ENCODE measurements around the gene STPG1.

STPG1 gene

DNA sequence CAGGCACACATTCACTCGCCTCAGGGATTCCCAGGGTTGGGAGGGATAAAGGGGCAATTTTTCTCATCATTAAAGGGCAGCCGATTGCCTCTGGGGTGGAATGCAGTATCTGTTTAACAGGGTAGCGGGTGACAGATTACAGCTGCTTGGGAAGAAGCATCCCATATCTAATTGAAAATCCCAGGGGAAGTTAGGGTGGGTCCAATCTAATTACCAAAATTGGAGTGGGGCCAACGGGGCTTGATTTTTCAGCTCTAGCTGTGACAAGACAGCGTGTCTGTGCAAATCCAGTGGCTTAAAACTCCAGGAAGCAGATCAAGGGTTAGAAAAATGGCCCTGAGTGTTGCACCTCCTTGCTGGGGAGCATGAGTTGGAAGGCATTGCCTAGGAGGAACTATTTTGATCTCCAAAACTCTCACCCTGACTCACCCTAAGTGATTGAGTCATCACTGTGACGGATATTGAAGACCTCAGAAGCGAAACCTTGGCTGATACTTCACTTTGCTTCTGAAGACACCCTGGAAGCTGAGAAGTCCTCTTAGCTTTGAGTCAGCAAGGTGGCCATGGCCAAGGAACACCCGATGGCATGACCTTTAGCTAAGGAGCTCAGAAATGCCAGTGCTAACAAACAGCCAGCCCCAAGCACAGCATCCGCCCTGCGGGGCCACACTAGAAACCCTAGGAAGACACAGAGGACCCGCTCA lies 48.5 kb downstream of the STPG1 start:
- TF ChIP-seq POLR2AphosphoS5 (IDR thresholded peaks at IDR 0.05; ENCODE audit: low read depth, low read length) (no peak), SIN3A (IDR thresholded peaks at IDR 0.05; ENCODE audit: borderline replicate concordance, insufficient read depth, low read length) (no peak), TAF1 (IDR thresholded peaks at IDR 0.05; ENCODE audit: borderline replicate concordance, insufficient read depth, low read length) (no peak), FOXP2 (optimal IDR thresholded peaks at IDR 0.05; ENCODE audit: borderline replicate concordance, extremely low read depth, extremely low read length, insufficient read depth) (no peak)
- TF ChIP-seq, protein P1, sequence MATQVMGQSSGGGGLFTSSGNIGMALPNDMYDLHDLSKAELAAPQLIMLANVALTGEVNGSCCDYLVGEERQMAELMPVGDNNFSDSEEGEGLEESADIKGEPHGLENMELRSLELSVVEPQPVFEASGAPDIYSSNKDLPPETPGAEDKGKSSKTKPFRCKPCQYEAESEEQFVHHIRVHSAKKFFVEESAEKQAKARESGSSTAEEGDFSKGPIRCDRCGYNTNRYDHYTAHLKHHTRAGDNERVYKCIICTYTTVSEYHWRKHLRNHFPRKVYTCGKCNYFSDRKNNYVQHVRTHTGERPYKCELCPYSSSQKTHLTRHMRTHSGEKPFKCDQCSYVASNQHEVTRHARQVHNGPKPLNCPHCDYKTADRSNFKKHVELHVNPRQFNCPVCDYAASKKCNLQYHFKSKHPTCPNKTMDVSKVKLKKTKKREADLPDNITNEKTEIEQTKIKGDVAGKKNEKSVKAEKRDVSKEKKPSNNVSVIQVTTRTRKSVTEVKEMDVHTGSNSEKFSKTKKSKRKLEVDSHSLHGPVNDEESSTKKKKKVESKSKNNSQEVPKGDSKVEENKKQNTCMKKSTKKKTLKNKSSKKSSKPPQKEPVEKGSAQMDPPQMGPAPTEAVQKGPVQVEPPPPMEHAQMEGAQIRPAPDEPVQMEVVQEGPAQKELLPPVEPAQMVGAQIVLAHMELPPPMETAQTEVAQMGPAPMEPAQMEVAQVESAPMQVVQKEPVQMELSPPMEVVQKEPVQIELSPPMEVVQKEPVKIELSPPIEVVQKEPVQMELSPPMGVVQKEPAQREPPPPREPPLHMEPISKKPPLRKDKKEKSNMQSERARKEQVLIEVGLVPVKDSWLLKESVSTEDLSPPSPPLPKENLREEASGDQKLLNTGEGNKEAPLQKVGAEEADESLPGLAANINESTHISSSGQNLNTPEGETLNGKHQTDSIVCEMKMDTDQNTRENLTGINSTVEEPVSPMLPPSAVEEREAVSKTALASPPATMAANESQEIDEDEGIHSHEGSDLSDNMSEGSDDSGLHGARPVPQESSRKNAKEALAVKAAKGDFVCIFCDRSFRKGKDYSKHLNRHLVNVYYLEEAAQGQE (IDR thresholded peaks at IDR 0.05; ENCODE audit: insufficient read depth in 1 of 2, low read depth in 2 of 2, low read length in 2 of 2) = no peak

DNA sequence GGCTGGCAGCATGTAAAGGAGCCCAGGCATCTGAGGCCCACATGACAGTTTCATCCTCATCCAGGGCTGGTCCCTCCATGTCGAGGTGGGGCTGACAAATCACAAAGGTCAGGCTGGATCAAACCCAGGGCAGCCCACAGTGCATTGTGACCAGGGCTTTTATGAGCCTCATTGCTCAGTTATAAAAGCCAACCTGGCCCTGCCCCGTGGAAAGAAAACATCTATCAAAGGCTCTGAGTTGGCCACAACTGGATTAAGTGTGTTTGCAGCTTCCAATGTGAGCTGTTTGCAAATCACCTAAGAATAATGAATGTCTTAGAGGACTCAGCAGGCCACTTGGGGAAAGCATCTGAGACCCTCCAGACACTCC lies 49.0 kb downstream of the STPG1 start:
- TF ChIP-seq, protein P1 (IDR thresholded peaks at IDR 0.05; ENCODE audit: insufficient read depth in 1 of 2, low read depth in 2 of 2, low read length in 2 of 2) = no peak
- TF ChIP-seq FOXP2 (optimal IDR thresholded peaks at IDR 0.05; ENCODE audit: borderline replicate concordance, extremely low read depth, extremely low read length, insufficient read depth) (no peak), TAF1 (IDR thresholded peaks at IDR 0.05; ENCODE audit: borderline replicate concordance, insufficient read depth, low read length) (no peak), SIN3A (IDR thresholded peaks at IDR 0.05; ENCODE audit: borderline replicate concordance, insufficient read depth, low read length) (no peak), POLR2AphosphoS5 (IDR thresholded peaks at IDR 0.05; ENCODE audit: low read depth, low read length) (no peak)

DNA sequence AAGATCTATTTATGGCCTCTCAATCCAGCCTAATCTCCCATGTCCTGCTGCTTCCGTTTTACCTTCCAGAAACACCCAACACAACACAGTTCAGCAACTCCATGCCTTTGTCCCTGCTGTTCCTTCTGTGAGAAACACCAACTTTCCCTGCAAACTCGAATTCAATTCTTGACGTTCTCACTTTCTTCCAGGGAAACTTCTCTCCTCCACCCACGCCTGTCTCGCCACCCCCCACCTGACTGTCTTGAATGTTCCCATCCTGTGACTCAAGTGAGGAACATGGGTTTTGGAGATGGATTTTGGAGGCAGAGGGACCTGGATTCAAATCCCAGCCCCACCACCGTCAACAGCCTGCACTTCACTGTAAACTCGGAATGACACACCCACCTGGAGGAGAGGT lies 49.6 kb downstream of the STPG1 start:
- TF ChIP-seq SIN3A (IDR thresholded peaks at IDR 0.05; ENCODE audit: borderline replicate concordance, insufficient read depth, low read length) = no peak
- no peak for TF ChIP-seq TAF1 (IDR thresholded peaks at IDR 0.05; ENCODE audit: borderline replicate concordance, insufficient read depth, low read length)
- no peak for TF ChIP-seq FOXP2 (optimal IDR thresholded peaks at IDR 0.05; ENCODE audit: borderline replicate concordance, extremely low read depth, extremely low read length, insufficient read depth)
- TF ChIP-seq, protein P1 (IDR thresholded peaks at IDR 0.05; ENCODE audit: insufficient read depth in 1 of 2, low read depth in 2 of 2, low read length in 2 of 2) = no peak
- TF ChIP-seq POLR2AphosphoS5 (IDR thresholded peaks at IDR 0.05; ENCODE audit: low read depth, low read length) = no peak

- no peak for TF ChIP-seq TAF1 (IDR thresholded peaks at IDR 0.05; ENCODE audit: borderline replicate concordance, insufficient read depth, low read length)
- no peak for TF ChIP-seq SIN3A (IDR thresholded peaks at IDR 0.05; ENCODE audit: borderline replicate concordance, insufficient read depth, low read length)
- TF ChIP-seq, protein P1 (IDR thresholded peaks at IDR 0.05; ENCODE audit: insufficient read depth in 1 of 2, low read depth in 2 of 2, low read length in 2 of 2) = no peak
- no peak for TF ChIP-seq POLR2AphosphoS5 (IDR thresholded peaks at IDR 0.05; ENCODE audit: low read depth, low read length)
- TF ChIP-seq FOXP2 (optimal IDR thresholded peaks at IDR 0.05; ENCODE audit: borderline replicate concordance, extremely low read depth, extremely low read length, insufficient read depth) = no peak
Measured at GRCh38 chr1:24362982-24363614, 50.5 kb downstream of the STPG1 start.
